ENCODE results near the gene MLXIP.
"Not testable (repeated sequence)": the region's sequence is repeated elsewhere in the genome, so short reads cannot be mapped to it uniquely, and the experiment has no call there.

MLXIP gene

GRCh38 chr12:122094735-122095631 is 16.4 kb downstream of the MLXIP start:
- DNase-seq = no peak

GRCh38 chr12:122096014-122096413 is 17.5 kb downstream of the MLXIP start:
- DNase-seq = no peak

GRCh38 chr12:122096591-122097149 is 18.1 kb downstream of the MLXIP start:
- DNase-seq = peak in 10 of 58 donors; percentile 11 to 58 (median 24)

GRCh38 chr12:122097584-122097926 is 19.0 kb downstream of the MLXIP start:
- DNase-seq = no peak

- DNase-seq = peak in 47 of 58 donors; percentile 6 to 86 (median 57)
Observed at GRCh38 chr12:122097927-122098756, 19.6 kb downstream of the MLXIP start.

GRCh38 chr12:122099280-122099749 is 20.8 kb downstream of the MLXIP start:
- no peak for DNase-seq

GRCh38 chr12:122099856-122100255 is 21.3 kb downstream of the MLXIP start:
- DNase-seq = no peak

- DNase-seq = no peak
Observed at GRCh38 chr12:122100568-122100967, 22.0 kb downstream of the MLXIP start.

GRCh38 chr12:122102331-122102730 is 23.8 kb downstream of the MLXIP start:
- DNase-seq = no peak

- no peak for DNase-seq
Observed at GRCh38 chr12:122104844-122105243, 26.3 kb downstream of the MLXIP start.

- DNase-seq = not testable (repeated sequence)
Observed at GRCh38 chr12:122105496-122105895, 26.9 kb downstream of the MLXIP start.

GRCh38 chr12:122106843-122107242 is 28.3 kb downstream of the MLXIP start:
- peak in 23 of 58 donors; percentile 9 to 66 (median 19) for DNase-seq

- DNase-seq = no peak
Observed at GRCh38 chr12:122107261-122107660, 28.7 kb downstream of the MLXIP start.

GRCh38 chr12:122111089-122111641 is 32.6 kb downstream of the MLXIP start:
- DNase-seq = no peak

- DNase-seq = peak in 55 of 58 donors; percentile 30 to 94 (median 80)
Observed at GRCh38 chr12:122116707-122117535, 38.4 kb downstream of the MLXIP start.

- peak in 4 of 58 donors; percentile 16 to 44 (median 20) for DNase-seq
Observed at GRCh38 chr12:122117979-122118378, 39.4 kb downstream of the MLXIP start.

GRCh38 chr12:122121341-122121740 is 42.8 kb downstream of the MLXIP start:
- DNase-seq = not testable (repeated sequence)

- no peak for DNase-seq
Observed at GRCh38 chr12:122121745-122122144, 43.2 kb downstream of the MLXIP start.

- DNase-seq = peak in 52 of 58 donors; percentile 9 to 77 (median 38)
Observed at GRCh38 chr12:122123051-122123760, 44.6 kb downstream of the MLXIP start.

- DNase-seq = no peak
Observed at GRCh38 chr12:122123761-122124145, 45.2 kb downstream of the MLXIP start.

Data from anterior cingulate cortex (tissue), 58 donors.